ENCODE results near the gene NCAM1.

Gene NCAM1

GRCh38 chr11:113162592-113162962 is 201.4 kb downstream of the NCAM1 start:
- DNase-seq (ENCODE audit: insufficient read length, low spot score) (no peak), FAIRE-seq (no peak)

- DNase-seq (ENCODE audit: insufficient read length, low spot score): no peak
Observed at GRCh38 chr11:113163291-113164030, 202.2 kb downstream of the NCAM1 start.

GRCh38 chr11:113166280-113166679 is 205.1 kb downstream of the NCAM1 start:
- FAIRE-seq (no peak), DNase-seq (ENCODE audit: insufficient read length, low spot score) (no peak)

More at GRCh38 chr11:113163291-113164030, 202.2 kb downstream of the NCAM1 start:
- no peak for FAIRE-seq

- DNase-seq (ENCODE audit: insufficient read length, low spot score) (no peak), FAIRE-seq (no peak)
Observed at GRCh38 chr11:113167599-113167998, 206.4 kb downstream of the NCAM1 start.

- FAIRE-seq: no peak
- no peak for DNase-seq (ENCODE audit: insufficient read length, low spot score)
Observed at GRCh38 chr11:113168354-113169342, 207.4 kb downstream of the NCAM1 start.

- FAIRE-seq (no peak), DNase-seq (ENCODE audit: insufficient read length, low spot score) (no peak)
Observed at GRCh38 chr11:113172382-113172951, 211.2 kb downstream of the NCAM1 start.

- no peak for FAIRE-seq
- DNase-seq (ENCODE audit: insufficient read length, low spot score): no peak
Observed at GRCh38 chr11:113173126-113173525, 211.9 kb downstream of the NCAM1 start.

- DNase-seq (ENCODE audit: insufficient read length, low spot score) (no peak), FAIRE-seq (no peak)
Observed at GRCh38 chr11:113174882-113175281, 213.7 kb downstream of the NCAM1 start.

GRCh38 chr11:113176599-113177360 is 215.6 kb downstream of the NCAM1 start:
- no peak for FAIRE-seq
- DNase-seq (ENCODE audit: insufficient read length, low spot score): no peak

GRCh38 chr11:113177671-113178070 is 216.5 kb downstream of the NCAM1 start:
- DNase-seq (ENCODE audit: insufficient read length, low spot score) (no peak), FAIRE-seq (no peak)

GRCh38 chr11:113178381-113179070 is 217.3 kb downstream of the NCAM1 start:
- DNase-seq (ENCODE audit: insufficient read length, low spot score) (no peak), FAIRE-seq (no peak)

- DNase-seq (ENCODE audit: insufficient read length, low spot score) (no peak), FAIRE-seq (no peak)
Observed at GRCh38 chr11:113179181-113179704, 218.0 kb downstream of the NCAM1 start.

GRCh38 chr11:113181094-113181493 is 219.9 kb downstream of the NCAM1 start:
- FAIRE-seq (no peak), DNase-seq (ENCODE audit: insufficient read length, low spot score) (no peak)

- no peak for DNase-seq (ENCODE audit: insufficient read length, low spot score)
Observed at GRCh38 chr11:113182288-113182687, 221.1 kb downstream of the NCAM1 start.

GRCh38 chr11:113184498-113184897 is 223.3 kb downstream of the NCAM1 start:
- DNase-seq (ENCODE audit: insufficient read length, low spot score) (no peak), FAIRE-seq (peak; percentile 16)

More at GRCh38 chr11:113182288-113182687, 221.1 kb downstream of the NCAM1 start:
- no peak for FAIRE-seq

- DNase-seq (ENCODE audit: insufficient read length, low spot score): no peak
- no peak for FAIRE-seq
Observed at GRCh38 chr11:113188371-113188834, 227.2 kb downstream of the NCAM1 start.

GRCh38 chr11:113189909-113190667 is 228.9 kb downstream of the NCAM1 start:
- DNase-seq (ENCODE audit: insufficient read length, low spot score) (peak; percentile 3), FAIRE-seq (no peak)

GRCh38 chr11:113192121-113192925 is 231.1 kb downstream of the NCAM1 start:
- FAIRE-seq (no peak), DNase-seq (ENCODE audit: insufficient read length, low spot score) (no peak)
